Smooth muscle cell (in vitro differentiated cells): ENCODE results near the gene CTDSP1. TPM values are rescaled to one million over a fixed set of nuclear protein-coding genes. Genes with fewer than 3 reads are reported as not detected.

ENCODE experiments used
- DNase-seq: peaks from one replicate; lab custom pipeline; 2025; ENCODE audit not compliant: unreplicated experiment; lab: John Stamatoyannopoulos, UW
- H2AFZ ChIP-seq: fragments of 200-600 bp; sonication (generic); 2 replicates; pipeline ENCODE4 v1.6.0; 2016; ENCODE audit warnings: antibody characterized with exemption, low read depth, mild to moderate bottlenecking
- H3F3A ChIP-seq: fragments of 200-600 bp; sonication (generic); 2 replicates; pipeline ENCODE4 v1.6.0; 2017; ENCODE audit warnings: antibody characterized with exemption, low read depth
- H3K27ac ChIP-seq: fragments of 200-600 bp; sonication (generic); 2 replicates; pipeline ENCODE4 v1.5.1; 2016; ENCODE audit warnings: low read depth, mild to moderate bottlenecking
- H3K27me3 ChIP-seq: fragments of 200-600 bp; sonication (generic); 2 replicates; pipeline ENCODE4 v1.6.1; 2016; ENCODE audit warnings: low read depth, mild to moderate bottlenecking
- H3K36me3 ChIP-seq: fragments of 200-600 bp; sonication (generic); 2 replicates; pipeline ENCODE4 v1.5.1; 2016; ENCODE audit warnings: low read depth
- H3K4me1 ChIP-seq: fragments of 200-600 bp; sonication (generic); 2 replicates; pipeline ENCODE4 v1.5.1; 2016; ENCODE audit warnings: low read depth
- H3K4me2 ChIP-seq: fragments of 200-600 bp; sonication (generic); 2 replicates; pipeline ENCODE4 v1.6.0; 2016; ENCODE audit warnings: mild to moderate bottlenecking
- H3K4me3 ChIP-seq: fragments of 200-600 bp; sonication (generic); 2 replicates; pipeline ENCODE4 v1.5.1; 2016; ENCODE audit warnings: mild to moderate bottlenecking
- H3K79me2 ChIP-seq: fragments of 200-600 bp; sonication (generic); 2 replicates; pipeline ENCODE4 v1.6.0; 2016; ENCODE audit warnings: low read depth, mild to moderate bottlenecking
- H3K9ac ChIP-seq: fragments of 200-600 bp; sonication (generic); 2 replicates; pipeline ENCODE4 v1.6.0; 2016; ENCODE audit warnings: low read depth
- H3K9me3 ChIP-seq: fragments of 200-600 bp; sonication (generic); replicated peaks from 2 replicates; pipeline ENCODE4 v1.5.1; 2016; ENCODE audit warnings: low read depth
- H4K20me1 ChIP-seq: fragments of 200-600 bp; sonication (generic); 2 replicates; pipeline ENCODE4 v1.6.0; 2016; ENCODE audit warnings: low read depth
- CTCF ChIP-seq: fragments of 200-600 bp; sonication (generic); IDR thresholded peaks from 2 replicates; pipeline ENCODE4 v1.5.1; 2017; ENCODE audit warnings: borderline replicate concordance, mild to moderate bottlenecking, antibody characterized with exemption; ENCODE audit not compliant: insufficient read depth, poor library complexity, severe bottlenecking
- WGBS: methylation state at CpG from one replicate; pipeline ENCODE4 v1.1.7; 2016; ENCODE audit warnings: low lambda C conversion rate; 5-methylcytosine and 5-hydroxymethylcytosine counted together
- polyA plus RNA-seq: library from polyadenylated mRNA; unstranded; fragments of >200 nt; fragmentation: Nextera tagmentation; extraction: Ambion mirVana; gene quantifications from 2 replicates; pipeline ENCODE4 v1.2.1, GENCODE V29; 2016
- total RNA-seq: library from RNA; depleted of rRNA; stranded (reverse); fragments of >200 nt; gene quantifications from 2 replicates; pipeline ENCODE4 v1.2.3, GENCODE V29; 2014

Gene CTDSP1
- total and polyA plus RNA-seq, 2 experiments from 2014 or later = 18.7 to 62.5 TPM

- peak; percentile 90 for DNase-seq
- peak overlapping the region; percentile 94 for H3K9ac ChIP-seq
- peak overlapping the region; percentile 95 for H3K4me3 ChIP-seq
- H3K4me2 ChIP-seq = peak overlapping the region; percentile 99
- no peaks in the 10 kb centered on the region for H3K9me3 ChIP-seq
- peak; percentile 91 for TF ChIP-seq CTCF
- H4K20me1 ChIP-seq = peaks cover 5% of the 10 kb centered on the region
- peak overlapping the region; percentile 98 for H3K27ac ChIP-seq
- H3K27me3 ChIP-seq = no peaks in the 10 kb centered on the region
- H3F3A ChIP-seq = peaks cover 24% of the 10 kb centered on the region
- WGBS = 2% methylated on average over 37 of the region's 57 CpGs
- H3K36me3 ChIP-seq = no peaks in the 10 kb centered on the region
- peaks cover 18% of the 10 kb centered on the region for H3K79me2 ChIP-seq
- H3K4me1 ChIP-seq = peaks cover 2% of the 10 kb centered on the region
- peak overlapping the region; percentile 99 for H2AFZ ChIP-seq
Observed at GRCh38 chr2:218395826-218396687, 3.6 kb upstream of the CTDSP1 start.

- H3K36me3 ChIP-seq = no peaks in the 10 kb centered on the region
- TF ChIP-seq CTCF = no peak
- peak overlapping the region; percentile 94 for H3K9ac ChIP-seq
- peaks cover 6% of the 10 kb centered on the region for H3K4me1 ChIP-seq
- H3F3A ChIP-seq = peaks cover 24% of the 10 kb centered on the region
- H2AFZ ChIP-seq = peak overlapping the region; percentile 99
- H3K4me3 ChIP-seq = peak overlapping the region; percentile 95
- 1% methylated on average over 27 of the region's 27 CpGs for WGBS
- H3K79me2 ChIP-seq = peaks cover 27% of the 10 kb centered on the region
- H3K9me3 ChIP-seq = no peaks in the 10 kb centered on the region
- H3K4me2 ChIP-seq = peak overlapping the region; percentile 99
- H3K27me3 ChIP-seq = no peaks in the 10 kb centered on the region
- peak overlapping the region; percentile 98 for H3K27ac ChIP-seq
- peaks cover 13% of the 10 kb centered on the region for H4K20me1 ChIP-seq
- DNase-seq = peak; percentile 72
Observed at GRCh38 chr2:218396688-218397462, 2.8 kb upstream of the CTDSP1 start.

- Histone ChIP-seq H3K9me3 (no peaks in the 10 kb centered on the region), H3K4me3 (peak overlapping the region; percentile 95), H3K36me3 (no peaks in the 10 kb centered on the region), H4K20me1 (peaks cover 17% of the 10 kb centered on the region), H3K4me2 (peak overlapping the region; percentile 99), H3K4me1 (peaks cover 6% of the 10 kb centered on the region), H3K27ac (peak overlapping the region; percentile 98), H3K79me2 (peaks cover 28% of the 10 kb centered on the region), H3K27me3 (no peaks in the 10 kb centered on the region), H2AFZ (no peak overlapping the region), H3F3A (peaks cover 24% of the 10 kb centered on the region), H3K9ac (no peak overlapping the region)
- 6% methylated on average over 12 of the region's 12 CpGs for WGBS
- no peak for TF ChIP-seq CTCF
- no peak for DNase-seq
Observed at GRCh38 chr2:218397463-218397819, 2.2 kb upstream of the CTDSP1 start.
